HTR-8/SVneo (cell line): ENCODE results near the gene SAPCD1.
A peak's percentile ranks its signal among the peaks of the same experiment; 100 is the strongest.

Experiments
- DNase-seq: peaks from one replicate; pipeline ENCODE4 v3.0.0; 2011; ENCODE audit warnings: low spot score, mixed read lengths; ENCODE audit not compliant: insufficient read length
- FAIRE-seq: peaks from 2 replicates; lab custom pipeline; 2011; peaks lifted over from hg19 to GRCh38; lab: Jason Lieb, UNC

Gene SAPCD1

DNA sequence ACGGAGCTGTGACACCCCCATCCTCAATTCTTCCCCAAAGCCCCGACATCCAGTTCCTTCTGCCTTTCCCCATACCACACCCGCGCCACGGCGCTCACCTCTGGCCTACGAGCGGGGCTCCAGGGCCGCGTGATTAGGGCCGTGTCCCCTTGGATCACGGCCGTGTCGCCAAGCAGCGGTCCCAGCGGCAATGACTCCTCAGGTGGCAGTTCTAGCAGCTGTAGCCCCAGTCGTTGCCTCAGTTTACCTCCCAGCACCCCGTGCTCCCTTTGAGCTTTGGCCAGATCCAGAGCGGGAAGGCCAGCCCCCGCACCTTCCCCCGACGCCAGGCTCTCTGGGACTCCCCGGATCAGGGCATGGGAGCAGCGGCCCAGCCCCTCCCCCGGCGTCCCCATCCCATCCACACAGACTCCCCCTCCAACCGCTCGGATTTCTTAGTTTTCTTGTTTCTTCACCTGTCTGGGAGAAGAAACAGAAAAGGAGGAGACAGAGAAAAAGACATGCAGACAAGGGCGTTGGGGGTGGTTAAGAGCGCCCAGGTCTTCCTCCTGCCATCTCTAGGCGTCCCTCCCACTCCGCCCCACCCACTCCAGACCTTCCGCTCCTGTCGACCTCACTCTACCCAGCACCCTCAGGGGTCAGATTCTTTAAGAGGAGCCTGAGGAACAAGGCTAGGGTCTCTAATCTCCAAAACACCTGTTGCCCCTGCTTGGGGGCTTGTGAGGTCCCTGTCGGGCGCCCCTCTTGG is 33.5 kb upstream of the SAPCD1 start, which contains the start of gene DDAH2:
TSS of gene DDAH2 (minus strand) at position 533 of the 748 bp plus-strand sequence. CDS start at position 395, 138 bp downstream.
- FAIRE-seq (no peak), DNase-seq (no peak)

DNA sequence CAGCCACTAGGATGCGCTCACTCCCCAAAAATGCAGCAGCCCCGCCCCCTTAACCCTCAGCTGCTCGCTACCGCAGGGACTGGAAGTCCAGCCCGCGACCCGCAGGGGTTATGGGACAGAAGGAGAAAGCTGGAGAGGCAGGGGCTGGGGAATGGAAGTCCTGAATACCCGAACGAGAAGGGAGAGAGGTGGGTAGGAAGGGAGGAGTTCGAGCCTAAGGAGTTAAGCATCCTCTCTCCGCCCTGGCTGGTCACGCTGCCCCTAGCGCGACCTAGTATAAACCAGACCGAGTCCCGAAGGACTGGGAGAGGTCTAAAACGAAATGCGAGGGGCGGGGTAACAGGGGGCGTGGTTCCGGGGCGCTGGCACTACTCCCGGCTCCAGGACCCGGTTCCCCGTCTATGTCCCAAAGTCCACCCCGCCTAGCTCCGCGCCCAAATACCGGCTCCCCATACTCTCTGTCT is 32.9 kb upstream of the SAPCD1 start:
- FAIRE-seq (no peak), DNase-seq (peak; percentile 87)

DNA sequence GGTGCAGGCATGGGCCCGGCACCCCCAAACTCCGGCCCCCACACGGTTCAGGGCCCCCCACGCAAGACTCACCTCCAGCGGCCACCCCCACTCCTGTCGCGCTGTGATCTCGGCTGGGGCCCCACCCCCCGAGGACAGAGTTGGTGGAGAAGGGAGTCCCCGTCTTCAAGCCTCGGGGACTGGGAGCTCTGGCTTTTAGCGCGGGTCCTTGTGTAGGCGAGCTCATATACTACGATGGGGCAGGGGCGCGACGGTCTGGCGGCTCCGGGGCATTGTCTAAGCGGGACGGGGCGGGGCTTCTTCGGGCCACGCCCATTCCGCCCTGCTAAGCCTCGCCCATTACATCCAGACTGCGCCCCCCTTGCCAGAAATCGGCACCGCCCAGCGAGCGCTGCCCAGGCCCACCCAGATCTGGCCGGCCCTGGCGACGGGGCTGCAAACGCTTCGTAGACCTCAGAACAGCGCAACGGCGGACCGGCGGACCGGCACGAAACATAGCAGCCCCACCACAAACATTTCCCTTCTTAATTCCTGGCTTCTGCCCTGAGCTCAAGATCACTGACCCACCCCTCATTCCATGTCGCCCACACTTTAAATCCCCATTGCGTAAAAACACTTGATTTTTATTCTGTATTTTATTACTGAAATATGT is 32.4 kb upstream of the SAPCD1 start:
- peak; percentile 88 for FAIRE-seq
- DNase-seq, result peak; percentile 85

DNA sequence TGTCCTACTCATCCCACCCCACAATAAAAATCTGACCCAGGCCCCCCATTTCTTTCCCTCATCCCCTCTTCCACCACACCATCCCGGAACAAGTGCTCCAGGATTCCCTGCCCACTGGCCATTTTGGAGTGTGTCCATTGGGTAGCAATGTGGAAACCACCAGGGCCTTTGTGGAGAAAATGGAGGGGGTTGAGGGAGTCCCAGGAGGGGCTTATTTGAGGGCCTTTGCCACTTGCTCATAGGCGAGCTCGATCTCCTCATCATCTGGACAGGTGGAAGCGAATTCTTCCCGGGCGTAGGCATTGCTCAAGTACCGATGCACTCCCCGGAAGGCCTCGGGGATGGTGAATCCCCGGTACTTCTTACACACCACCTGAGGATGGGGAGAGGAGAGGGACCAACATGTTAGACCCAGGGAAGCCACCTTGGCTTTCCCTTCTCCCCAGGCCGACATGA is 31.8 kb upstream of the SAPCD1 start:
- FAIRE-seq (no peak), DNase-seq (no peak)

GRCh38 chr6:31732029-31732428 is 30.4 kb upstream of the SAPCD1 start:
- no peak for FAIRE-seq
- no peak for DNase-seq

GRCh38 chr6:31733734-31734133 is 28.7 kb upstream of the SAPCD1 start:
- FAIRE-seq, result no peak
- DNase-seq, result no peak

- DNase-seq (no peak), FAIRE-seq (no peak)
Observed at GRCh38 chr6:31734247-31734820, 28.1 kb upstream of the SAPCD1 start.

- FAIRE-seq (peak; percentile 89), DNase-seq (peak; percentile 84)
Observed at GRCh38 chr6:31734821-31735406, 27.5 kb upstream of the SAPCD1 start.

GRCh38 chr6:31736021-31736767 is 26.3 kb upstream of the SAPCD1 start, which contains the start of gene CLIC1:
TSS of gene CLIC1 (minus strand) at chr6:31736530. CDS start at chr6:31736300, 230 bp downstream.
- FAIRE-seq (peak; percentile 46), DNase-seq (peak; percentile 89)

GRCh38 chr6:31736768-31737314 is 25.6 kb upstream of the SAPCD1 start:
- FAIRE-seq (no peak), DNase-seq (no peak)

DNA sequence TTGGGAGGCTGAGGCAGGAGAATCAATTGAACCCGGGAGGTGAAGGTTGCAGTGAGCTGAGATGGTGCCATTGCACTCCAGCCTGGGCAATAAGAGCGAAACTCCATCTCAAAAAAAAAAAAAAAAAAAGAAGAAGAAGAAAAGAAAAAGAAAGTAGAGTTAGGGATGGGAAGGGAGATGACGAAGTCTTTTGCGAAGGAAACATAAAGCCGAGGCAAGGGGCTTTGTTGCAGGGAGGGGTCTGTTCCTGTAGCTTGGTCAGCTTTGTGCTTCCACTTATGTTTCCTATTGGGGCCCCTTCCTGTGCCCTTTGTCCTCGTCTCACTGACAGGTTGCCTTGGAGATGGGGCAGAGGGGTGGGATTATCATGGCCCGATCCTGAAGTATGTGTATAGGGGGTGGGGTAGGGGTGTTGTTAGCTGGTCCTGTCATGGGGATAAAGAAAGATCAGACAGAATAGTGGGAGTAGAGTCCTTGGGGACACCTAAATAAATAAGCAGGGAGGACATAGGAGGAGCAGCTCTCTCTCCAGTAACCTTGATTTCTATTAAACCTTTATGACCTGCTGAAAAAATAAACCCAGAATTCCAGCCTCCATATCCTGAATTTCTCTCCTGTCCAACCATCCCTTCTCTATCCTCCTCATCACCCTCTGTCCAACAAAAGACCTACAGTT is 25.0 kb upstream of the SAPCD1 start:
- no peak for FAIRE-seq
- DNase-seq, result no peak

DNA sequence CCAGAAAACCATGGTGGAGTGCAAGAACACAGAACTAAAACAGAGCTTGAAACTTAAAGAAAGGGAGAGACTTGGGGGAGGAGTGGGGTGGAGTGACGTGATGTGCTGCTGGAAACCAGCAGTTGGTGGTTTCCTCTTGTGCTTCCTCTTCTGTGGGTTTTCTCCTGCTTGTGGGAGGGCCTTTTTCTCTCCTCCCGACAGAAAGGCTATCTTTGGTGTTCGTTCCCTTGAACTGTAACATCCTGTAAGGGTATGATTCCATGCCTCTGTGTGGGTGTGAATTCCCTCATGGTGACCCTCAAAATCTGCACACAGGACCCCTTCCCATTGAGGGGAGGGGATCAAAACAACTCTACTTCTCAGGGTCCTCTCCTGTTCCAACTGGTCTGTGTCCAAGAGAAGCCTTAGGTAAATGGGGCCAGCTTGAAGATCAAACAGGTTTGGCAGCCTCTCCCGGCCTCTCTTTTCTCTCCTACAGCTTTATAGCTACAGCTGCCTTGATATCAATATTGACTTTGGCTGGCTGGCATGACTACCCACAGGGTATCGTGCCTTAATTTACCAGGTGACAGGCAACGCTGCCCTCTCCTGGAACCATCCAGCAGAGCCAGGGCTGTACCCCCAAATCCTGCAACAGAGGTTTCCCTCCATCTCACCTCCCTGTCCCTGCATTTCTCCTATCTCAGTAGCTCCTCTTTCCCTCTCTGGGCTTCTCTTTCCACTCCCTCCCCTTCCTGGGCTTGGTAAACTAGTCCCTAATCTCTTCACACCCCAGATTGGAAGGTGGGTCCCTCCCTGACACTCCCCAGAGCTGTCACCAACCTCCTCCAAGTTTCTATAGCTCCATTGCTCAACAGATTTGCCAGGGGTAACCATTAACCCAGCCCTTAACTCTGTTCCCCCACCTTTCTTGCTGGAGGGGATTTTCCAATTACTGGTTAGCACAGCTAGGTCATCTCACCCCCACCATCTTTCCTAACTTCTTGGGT is 24.2 kb upstream of the SAPCD1 start:
- no peak for FAIRE-seq
- DNase-seq, result peak; percentile 55

DNA sequence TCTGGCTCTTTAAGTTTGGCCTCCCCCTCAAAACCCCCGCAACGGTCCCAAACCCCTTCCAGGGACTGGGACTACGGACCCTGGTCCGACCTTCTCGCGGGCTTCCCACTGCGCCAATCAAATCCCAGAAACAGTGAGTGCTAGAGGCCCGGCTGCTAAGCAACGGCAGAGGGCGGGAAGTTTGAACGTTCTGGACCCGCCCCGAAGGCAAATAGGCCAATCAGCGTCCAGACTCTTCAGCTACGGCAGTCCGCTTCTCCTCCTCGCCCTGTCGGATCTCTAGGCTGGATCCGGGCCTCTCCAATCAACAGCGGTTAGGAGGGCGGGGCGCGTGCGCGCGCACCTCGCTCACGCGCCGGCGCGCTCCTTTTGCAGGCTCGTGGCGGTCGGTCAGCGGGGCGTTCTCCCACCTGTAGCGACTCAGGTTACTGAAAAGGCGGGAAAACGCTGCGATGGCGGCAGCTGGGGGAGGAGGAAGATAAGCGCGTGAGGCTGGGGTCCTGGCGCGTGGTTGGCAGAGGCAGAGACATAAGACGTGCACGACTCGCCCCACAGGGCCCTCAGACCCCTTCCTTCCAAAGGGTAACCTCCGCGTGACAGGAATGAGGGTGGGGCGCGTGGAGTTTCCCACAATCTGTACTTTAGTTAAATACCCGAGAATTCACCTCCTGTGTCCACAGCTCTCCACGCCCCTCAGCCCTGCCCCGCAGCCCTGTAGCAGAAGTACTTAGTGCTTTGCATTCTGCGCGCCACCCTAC is 22.6 kb upstream of the SAPCD1 start, which contains the start of gene MSH5:
TSS of gene MSH5 (plus strand) at position 367 of the 758 bp plus-strand sequence. CDS start 462 bp downstream, outside the sequence.
- peak; percentile 91 for FAIRE-seq

DNA sequence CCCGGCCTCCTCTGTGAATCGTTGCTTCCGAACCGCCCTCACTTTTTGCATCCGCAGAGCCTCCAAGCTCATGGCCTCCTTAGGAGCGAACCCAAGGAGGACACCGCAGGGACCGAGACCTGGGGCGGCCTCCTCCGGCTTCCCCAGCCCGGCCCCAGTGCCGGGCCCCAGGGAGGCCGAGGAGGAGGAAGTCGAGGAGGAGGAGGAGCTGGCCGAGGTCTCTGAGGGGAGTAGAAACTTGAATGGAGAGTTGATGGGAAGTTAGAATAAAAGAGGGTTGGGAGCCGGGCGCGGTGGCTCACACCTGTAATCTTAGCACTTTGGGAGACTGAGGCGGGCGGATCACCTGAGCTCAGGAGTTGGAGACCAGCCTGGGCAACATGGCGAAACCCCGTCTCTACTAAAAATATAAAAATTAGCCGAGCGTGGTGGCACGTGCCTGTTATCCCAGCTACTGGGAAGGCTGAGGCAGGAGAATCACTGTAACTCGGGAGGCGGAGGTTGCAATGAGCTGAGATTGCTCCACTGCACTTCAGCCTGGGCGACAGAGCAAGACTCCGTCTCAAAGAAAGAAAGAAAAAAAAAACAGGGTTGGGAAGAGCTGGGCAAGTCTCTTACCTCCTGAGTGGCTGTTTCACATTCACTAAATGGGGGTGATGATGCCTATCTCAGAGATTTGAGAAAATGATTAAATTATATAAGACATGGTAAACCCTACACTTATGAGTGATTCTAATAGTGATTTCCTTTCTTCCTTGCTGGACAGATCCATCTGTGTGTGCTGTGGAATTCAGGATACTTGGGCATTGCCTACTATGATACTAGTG is 21.8 kb upstream of the SAPCD1 start:
- DNase-seq (no peak), FAIRE-seq (no peak)

More for the DNA sequence above, 22.6 kb upstream of the SAPCD1 start, which contains the start of gene MSH5:
- DNase-seq, result peak; percentile 98

GRCh38 chr6:31741815-31742214 is 20.6 kb upstream of the SAPCD1 start:
- no peak for DNase-seq
- no peak for FAIRE-seq

- DNase-seq (no peak), FAIRE-seq (no peak)
Observed at GRCh38 chr6:31742894-31743293, 19.6 kb upstream of the SAPCD1 start.
